Embryonic facial prominence (tissue), 1 donor: ENCODE measurements around the gene IDH3A.

Experiments
- DNase-seq: peaks from one replicate; pipeline ENCODE4 v3.0.0-alpha.2; 2016; ENCODE audit errors: extremely low spot score

Gene IDH3A

GRCh38 chr15:78203346-78204225 is 54.4 kb downstream of the IDH3A start:
- DNase-seq = no peak

GRCh38 chr15:78204351-78205309 is 55.5 kb downstream of the IDH3A start:
- no peak for DNase-seq

- no peak for DNase-seq
Measured at GRCh38 chr15:78205337-78205736, 56.2 kb downstream of the IDH3A start.

GRCh38 chr15:78205856-78206255 is 56.7 kb downstream of the IDH3A start:
- DNase-seq = no peak

GRCh38 chr15:78206326-78207109 is 57.4 kb downstream of the IDH3A start:
- no peak for DNase-seq

GRCh38 chr15:78207110-78207458 is 57.9 kb downstream of the IDH3A start:
- no peak for DNase-seq

GRCh38 chr15:78207641-78208340 is 58.6 kb downstream of the IDH3A start:
- DNase-seq = no peak

GRCh38 chr15:78208341-78208844 is 59.2 kb downstream of the IDH3A start:
- no peak for DNase-seq

GRCh38 chr15:78208887-78209645 is 59.9 kb downstream of the IDH3A start:
- no peak for DNase-seq

GRCh38 chr15:78209646-78210348 is 60.6 kb downstream of the IDH3A start:
- no peak for DNase-seq

GRCh38 chr15:78210349-78210717 is 61.2 kb downstream of the IDH3A start:
- no peak for DNase-seq

GRCh38 chr15:78211189-78211921 is 62.2 kb downstream of the IDH3A start:
- DNase-seq = no peak

- no peak for DNase-seq
Measured at GRCh38 chr15:78212008-78212407, 62.8 kb downstream of the IDH3A start.

GRCh38 chr15:78212546-78213424 is 63.6 kb downstream of the IDH3A start:
- DNase-seq = no peak

- no peak for DNase-seq
Measured at GRCh38 chr15:78213425-78213750, 64.2 kb downstream of the IDH3A start.

GRCh38 chr15:78213956-78214355 is 64.8 kb downstream of the IDH3A start:
- no peak for DNase-seq

- DNase-seq = no peak
Measured at GRCh38 chr15:78216276-78217104, 67.3 kb downstream of the IDH3A start.
